ENCODE measurements around the gene NXPE3. TPM values are rescaled to one million over a fixed set of nuclear protein-coding genes. Genes with fewer than 3 reads are reported as not detected.

The NXPE3 gene
- polyA plus RNA-seq, 1 donor: 7.7 TPM

Other genes with a start within 250 kb of the NXPE3 start
- gene TRMT10C, start 217.3 kb upstream of the NXPE3 start, polyA plus RNA-seq (ENCODE audit: insufficient read length): 35.4 TPM
- gene PCNP, start 205.0 kb upstream of the NXPE3 start, polyA plus RNA-seq (ENCODE audit: insufficient read length): 242 TPM
- gene ZBTB11, start 102.1 kb upstream of the NXPE3 start, polyA plus RNA-seq (ENCODE audit: insufficient read length): 25.8 TPM
- 1,440 TPM for gene RPL24, start 92.5 kb upstream of the NXPE3 start, polyA plus RNA-seq (ENCODE audit: insufficient read length)
- 23.7 TPM for gene CEP97, start 54.6 kb upstream of the NXPE3 start, polyA plus RNA-seq (ENCODE audit: insufficient read length)
- 16.5 TPM for gene NFKBIZ, start 70.3 kb downstream of the NXPE3 start, polyA plus RNA-seq (ENCODE audit: insufficient read length)